GM12875 (cell line): ENCODE data around the gene KANSL2.
"Not testable (repeated sequence)": the region's sequence is repeated elsewhere in the genome, so short reads cannot be mapped to it uniquely, and the experiment has no call there.

Experiments used
- H3K4me3 ChIP-seq: one replicate; pipeline ENCODE4 v1.5.1; 2011; ENCODE audit warnings: low read depth, low read length, control low read depth
- CTCF ChIP-seq: IDR thresholded peaks from 2 replicates; pipeline ENCODE4 v1.5.1; 2011; ENCODE audit warnings: low read depth, mild to moderate bottlenecking, control low read depth, inconsistent platforms, low read length, moderate library complexity, borderline replicate concordance; ENCODE audit not compliant: insufficient read depth

The KANSL2 gene

GRCh38 chr12:48681710-48682532, at the start of gene KANSL2:
TSS of gene KANSL2 (minus strand) at chr12:48682238. CDS start at chr12:48681632, 606 bp downstream.
- H3K4me3 ChIP-seq, result peak within 1 kb of the TSS; percentile 97
- TF ChIP-seq CTCF, result no peak

GRCh38 chr12:48728807-48729206, 46.8 kb upstream of the KANSL2 start:
- TF ChIP-seq CTCF, result no peak

GRCh38 chr12:48720737-48721136, 38.7 kb upstream of the KANSL2 start:
- H3K4me3 ChIP-seq, result not testable (repeated sequence)

More at GRCh38 chr12:48728807-48729206, 46.8 kb upstream of the KANSL2 start:
- H3K4me3 ChIP-seq, result no peak overlapping the region

- not testable (repeated sequence) for H3K4me3 ChIP-seq
Measured at GRCh38 chr12:48720171-48720570, 38.1 kb upstream of the KANSL2 start.

GRCh38 chr12:48719002-48719401, 37.0 kb upstream of the KANSL2 start:
- not testable (repeated sequence) for H3K4me3 ChIP-seq

- H3K4me3 ChIP-seq, result peak overlapping the region; percentile 60
- no peak for TF ChIP-seq CTCF
Measured at GRCh38 chr12:48717252-48717695, 35.2 kb upstream of the KANSL2 start.

- TF ChIP-seq CTCF, result no peak
- H3K4me3 ChIP-seq, result peak within 1 kb of the TSS; percentile 79
Measured at GRCh38 chr12:48716493-48717251, 34.6 kb upstream of the KANSL2 start, which contains the start of gene CCNT1. TSS of gene CCNT1 (minus strand) at chr12:48716707. CDS start at chr12:48716675, 32 bp downstream.

GRCh38 chr12:48716168-48716492, 34.1 kb upstream of the KANSL2 start:
- peak overlapping the region; percentile 79 for H3K4me3 ChIP-seq
- no peak for TF ChIP-seq CTCF
